Calu3 (cell line): ENCODE results near the gene PREX1. TPM values are rescaled to one million over a fixed set of nuclear protein-coding genes. Genes with fewer than 3 reads are reported as not detected.
"Not testable (repeated sequence)": the region's sequence is repeated elsewhere in the genome, so short reads cannot be mapped to it uniquely, and the experiment has no call there.

ENCODE experiments used
- BruUV-seq: library from RNA; stranded (reverse); fragments of 400-500 nt; replicated peaks from 2 replicates; lab custom pipeline; 2021; lab: Mats Ljungman, UMichigan
- CTCF ChIA-PET: fragments of 300-600 bp; sonication (Branson Sonifier 250); formaldehyde crosslinking; loops from one replicate; lab custom pipeline; 2022; ENCODE audit warnings: antibody characterized with exemption; lab: Charles Lee
- DNase-seq: peaks from one replicate; pipeline ENCODE4 v3.0.0; 2022
- H3K27ac Mint-ChIP-seq: one replicate; pipeline ENCODE4 v1.8.0; 2022; ENCODE audit warnings: mixed read lengths; ENCODE audit not compliant: unreplicated experiment
- H3K27me3 Mint-ChIP-seq: one replicate; pipeline ENCODE4 v1.8.0; 2022; ENCODE audit warnings: mixed read lengths; ENCODE audit not compliant: unreplicated experiment
- H3K36me3 Mint-ChIP-seq: one replicate; pipeline ENCODE4 v1.8.0; 2022; ENCODE audit warnings: mild to moderate bottlenecking, moderate library complexity, mixed read lengths; ENCODE audit not compliant: insufficient read depth, unreplicated experiment
- H3K4me1 Mint-ChIP-seq: one replicate; pipeline ENCODE4 v1.8.0; 2022; ENCODE audit warnings: mild to moderate bottlenecking, low read depth, mixed read lengths; ENCODE audit not compliant: unreplicated experiment
- H3K4me3 Mint-ChIP-seq: one replicate; pipeline ENCODE4 v1.8.0; 2022; ENCODE audit warnings: mild to moderate bottlenecking, low read depth, moderate library complexity, mixed read lengths; ENCODE audit not compliant: unreplicated experiment
- H3K9me3 Mint-ChIP-seq: one replicate; pipeline ENCODE4 v1.8.0; 2022; ENCODE audit warnings: low read depth, mixed read lengths; ENCODE audit not compliant: unreplicated experiment
- CTCF ChIP-seq: fragments of 200-600 bp; IDR thresholded peaks from one replicate; pipeline ENCODE4 v1.8.0; 2022; ENCODE audit warnings: antibody characterized with exemption; ENCODE audit not compliant: unreplicated experiment
- intact Hi-C: fragments of 100-400 bp; cut with micrococcal nuclease; formaldehyde crosslinking; loops from one replicate; pipeline ENCODE4 v1.10.0; 2022; ENCODE audit not compliant: unreplicated experiment
- total RNA-seq: library from RNA; stranded (reverse); gene quantifications from 2 replicates; pipeline ENCODE4 v1.2.3, GENCODE V29; 2022

The PREX1 gene
- total RNA-seq, 1 experiment from 2014 or later = 0.31 TPM

GRCh38 chr20:48846516-48847492, 19.0 kb upstream of the PREX1 start:
- H3K36me3 Mint-ChIP-seq = no peaks in the 10 kb centered on the region
- no peak overlapping the region for H3K4me3 Mint-ChIP-seq
- intact Hi-C loops = no loop called here
- H3K9me3 Mint-ChIP-seq = no peaks in the 10 kb centered on the region
- peaks cover 70% of the 10 kb centered on the region for H3K27me3 Mint-ChIP-seq
- H3K4me1 Mint-ChIP-seq = peaks cover 8% of the 10 kb centered on the region
- CTCF ChIA-PET = no interaction called here
- no peak overlapping the region for H3K27ac Mint-ChIP-seq
- BruUV-seq = no TSS peak
- DNase-seq = no peak
- TF ChIP-seq CTCF = no peak

DNA sequence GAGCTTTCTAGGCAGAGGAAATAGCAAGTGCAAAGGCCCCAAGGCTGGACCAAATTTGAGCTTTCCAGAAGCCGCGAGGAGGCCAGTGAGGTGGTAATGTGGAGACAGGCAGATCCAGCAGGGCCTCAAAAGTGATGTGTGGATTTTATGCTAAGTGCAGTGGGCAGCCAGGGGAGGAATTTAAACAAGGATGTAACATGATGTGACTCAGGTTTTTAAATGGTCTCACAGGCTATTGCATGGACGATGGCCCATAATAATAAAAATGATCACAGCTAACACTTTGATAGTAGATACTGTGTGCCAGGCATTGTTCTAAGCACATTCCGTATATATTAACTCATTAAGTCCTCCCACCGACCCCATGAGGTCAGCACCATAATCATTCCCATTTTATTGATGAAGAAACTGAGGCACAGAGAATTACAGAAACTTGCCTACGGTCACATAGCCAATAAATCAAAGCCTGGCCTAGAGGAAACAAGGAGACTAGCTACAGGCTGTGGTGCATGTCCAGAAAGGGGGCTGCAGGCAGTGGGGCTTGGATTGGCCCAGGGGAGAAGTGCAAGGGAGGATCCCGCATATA, 18.0 kb upstream of the PREX1 start:
- no TSS peak for BruUV-seq
- no peak overlapping the region for H3K4me3 Mint-ChIP-seq
- H3K4me1 Mint-ChIP-seq = peaks cover 10% of the 10 kb centered on the region
- no peaks in the 10 kb centered on the region for H3K36me3 Mint-ChIP-seq
- no peaks in the 10 kb centered on the region for H3K9me3 Mint-ChIP-seq
- H3K27me3 Mint-ChIP-seq = peaks cover 66% of the 10 kb centered on the region
- intact Hi-C loops = no loop called here
- no peak overlapping the region for H3K27ac Mint-ChIP-seq
- no peak for TF ChIP-seq CTCF
- no peak for DNase-seq
- CTCF ChIA-PET = interaction anchor here (0.6 kb wide), 2 partner anchors 53 to 128 kb away, joined by 3 to 7 read pairs; no protein-coding TSS in a partner anchor

DNA sequence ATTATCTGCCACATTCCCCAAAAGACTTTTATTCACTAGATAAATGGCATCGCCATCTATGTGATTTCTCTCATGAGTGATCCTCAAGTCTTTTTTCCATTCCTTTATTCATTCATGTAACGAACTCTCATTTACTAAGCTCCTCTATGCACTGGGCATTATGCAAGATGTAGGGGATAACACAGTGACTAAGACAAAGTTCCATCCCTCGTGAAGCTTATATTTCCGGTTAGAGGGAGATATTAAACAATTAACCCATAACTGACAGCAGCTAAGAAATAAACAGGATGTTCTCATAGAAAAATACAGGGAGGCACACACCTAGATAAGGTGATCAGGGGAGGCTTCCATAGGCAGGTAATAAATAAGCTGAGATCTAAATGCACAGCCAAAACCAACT, 17.2 kb upstream of the PREX1 start:
- Mint-ChIP-seq H3K4me1 (peaks cover 10% of the 10 kb centered on the region), H3K27ac (no peak overlapping the region), H3K27me3 (peaks cover 58% of the 10 kb centered on the region), H3K9me3 (no peaks in the 10 kb centered on the region), H3K36me3 (no peaks in the 10 kb centered on the region), H3K4me3 (no peak overlapping the region)
- CTCF ChIA-PET = interaction anchor here (0.6 kb wide), 1 partner anchor 54 kb away, joined by 7 read pairs; no protein-coding TSS in a partner anchor
- no peak for DNase-seq
- BruUV-seq = no TSS peak
- intact Hi-C loops = no loop called here
- TF ChIP-seq CTCF = no peak

DNA sequence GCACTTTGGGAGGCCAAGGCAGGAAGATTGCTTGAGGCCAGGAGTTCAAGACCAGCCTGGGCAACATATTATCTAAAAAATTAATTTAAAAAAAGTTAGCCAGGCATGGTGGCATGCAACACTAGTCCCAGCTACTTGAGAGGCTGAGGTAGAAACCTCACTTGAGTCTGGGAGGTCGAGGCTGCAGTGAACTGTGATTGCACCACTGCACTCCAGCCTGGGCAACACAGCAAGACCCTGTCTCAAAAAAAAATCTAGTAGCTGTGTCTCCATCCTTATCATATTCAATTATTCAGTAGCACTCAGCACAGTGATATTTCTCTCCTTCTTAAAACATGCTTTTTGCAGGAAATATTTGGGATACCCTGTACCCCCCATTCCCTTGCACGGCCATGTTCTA, 16.1 kb upstream of the PREX1 start:
- H3K27ac Mint-ChIP-seq, BruUV-seq, H3K4me3 Mint-ChIP-seq, intact Hi-C loops, H3K36me3 Mint-ChIP-seq, DNase-seq, H3K9me3 Mint-ChIP-seq, CTCF ChIA-PET: not testable (repeated sequence)
- Mint-ChIP-seq H3K4me1 (peaks cover 10% of the 10 kb centered on the region), H3K27me3 (peaks cover 59% of the 10 kb centered on the region)
